ENCODE data around the gene COL15A1.

DNA sequence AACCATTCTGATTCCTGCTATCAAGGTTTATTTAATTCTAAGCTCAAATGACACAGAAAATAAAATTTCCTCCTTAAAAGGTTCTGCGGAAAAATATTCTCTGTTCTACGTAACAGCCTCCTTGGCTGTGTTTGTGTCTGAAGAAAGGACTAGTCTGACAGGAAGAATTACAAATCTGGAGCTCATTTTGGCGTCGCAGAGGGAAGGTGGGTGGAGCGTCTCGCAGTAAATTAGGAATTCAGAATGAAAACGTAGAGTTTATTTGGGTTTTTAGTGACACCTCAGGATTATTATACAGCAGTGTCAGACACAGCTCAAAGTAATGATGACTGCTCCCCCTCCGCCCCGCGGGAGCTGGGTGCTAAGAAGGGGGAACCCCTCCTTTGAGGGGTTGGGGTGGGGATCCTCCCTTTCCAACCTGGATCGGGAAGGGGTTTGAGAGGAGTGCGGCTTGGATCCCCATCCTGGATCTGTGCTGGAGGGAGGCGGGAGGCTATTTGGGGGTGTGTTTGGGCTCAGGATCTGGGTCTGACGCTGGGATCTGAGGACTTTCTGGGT is 160.3 kb downstream of the COL15A1 start:
- TF ChIP-seq EP300 (IDR thresholded peaks at IDR 0.05) = peak in 1 of 2 donors; percentile 4
- TF ChIP-seq, protein P1, sequence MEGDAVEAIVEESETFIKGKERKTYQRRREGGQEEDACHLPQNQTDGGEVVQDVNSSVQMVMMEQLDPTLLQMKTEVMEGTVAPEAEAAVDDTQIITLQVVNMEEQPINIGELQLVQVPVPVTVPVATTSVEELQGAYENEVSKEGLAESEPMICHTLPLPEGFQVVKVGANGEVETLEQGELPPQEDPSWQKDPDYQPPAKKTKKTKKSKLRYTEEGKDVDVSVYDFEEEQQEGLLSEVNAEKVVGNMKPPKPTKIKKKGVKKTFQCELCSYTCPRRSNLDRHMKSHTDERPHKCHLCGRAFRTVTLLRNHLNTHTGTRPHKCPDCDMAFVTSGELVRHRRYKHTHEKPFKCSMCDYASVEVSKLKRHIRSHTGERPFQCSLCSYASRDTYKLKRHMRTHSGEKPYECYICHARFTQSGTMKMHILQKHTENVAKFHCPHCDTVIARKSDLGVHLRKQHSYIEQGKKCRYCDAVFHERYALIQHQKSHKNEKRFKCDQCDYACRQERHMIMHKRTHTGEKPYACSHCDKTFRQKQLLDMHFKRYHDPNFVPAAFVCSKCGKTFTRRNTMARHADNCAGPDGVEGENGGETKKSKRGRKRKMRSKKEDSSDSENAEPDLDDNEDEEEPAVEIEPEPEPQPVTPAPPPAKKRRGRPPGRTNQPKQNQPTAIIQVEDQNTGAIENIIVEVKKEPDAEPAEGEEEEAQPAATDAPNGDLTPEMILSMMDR (IDR thresholded peaks at IDR 0.05) = no peak

All from tibial nerve (tissue), 4 donors.